ENCODE results near the gene PTGIR.

Gene PTGIR

GRCh38 chr19:46598372-46598917 is 26.4 kb downstream of the PTGIR start:
- no peak for DNase-seq

- DNase-seq, result no peak
These were observed 28.9 kb downstream of the PTGIR start for GRCh38 chr19:46596008-46596407.

GRCh38 chr19:46591870-46592269 is 33.0 kb downstream of the PTGIR start:
- no peak for DNase-seq

GRCh38 chr19:46591254-46591653 is 33.6 kb downstream of the PTGIR start:
- no peak for DNase-seq

GRCh38 chr19:46587861-46588260 is 37.0 kb downstream of the PTGIR start:
- no peak for DNase-seq

- no peak for DNase-seq
These were observed 38.6 kb downstream of the PTGIR start for GRCh38 chr19:46586294-46586693.

- no peak for DNase-seq
These were observed 39.4 kb downstream of the PTGIR start for GRCh38 chr19:46585539-46585938.

GRCh38 chr19:46580247-46580646 is 44.6 kb downstream of the PTGIR start:
- DNase-seq, result no peak

GRCh38 chr19:46579361-46579879 is 45.5 kb downstream of the PTGIR start:
- peak; percentile 23 for DNase-seq

- DNase-seq, result no peak
These were observed 46.4 kb downstream of the PTGIR start for GRCh38 chr19:46578450-46578849.

GRCh38 chr19:46574533-46574932 is 50.4 kb downstream of the PTGIR start:
- DNase-seq, result no peak

GRCh38 chr19:46573679-46574498 is 51.0 kb downstream of the PTGIR start:
- no peak for DNase-seq

GRCh38 chr19:46571495-46571894 is 53.4 kb downstream of the PTGIR start:
- DNase-seq, result no peak
